H1 (cell line): ENCODE results near the gene PDE4D. TPM values are rescaled to one million over a fixed set of nuclear protein-coding genes. Genes with fewer than 3 reads are reported as not detected.

Source experiments
- CTCF ChIA-PET: fragments of 300-600 bp; sonication (Branson Sonifier 250); formaldehyde crosslinking; loops from one replicate; lab custom pipeline; 2021; ENCODE audit not compliant: partially characterized antibody; lab: Charles Lee
- POLR2A ChIA-PET: fragments of 300-600 bp; sonication (Branson Sonifier 250); formaldehyde crosslinking; loops from one replicate; lab custom pipeline; 2021; ENCODE audit warnings: inconsistent platforms; ENCODE audit not compliant: partially characterized antibody; lab: Charles Lee
- DNase-seq, 2 experiments: peaks; one replicate each; pipeline versions ENCODE4 v3.0.0 to v3.0.0-alpha.2; 2010 to 2022; ENCODE audit warnings: low spot score in 2 of 2, low read depth in 1 of 2, mixed read lengths in 1 of 2
- FAIRE-seq: peaks from 2 replicates; lab custom pipeline; 2011; peaks lifted over from hg19 to GRCh38; lab: Jason Lieb, UNC
- H2AFZ ChIP-seq: 2 replicates; pipeline ENCODE4 v1.8.1; 2012; ENCODE audit warnings: low read length, inconsistent platforms
- H2AK5ac ChIP-seq: 2 replicates; pipeline ENCODE4 v1.6.1; 2013; ENCODE audit warnings: low read depth, low read length
- H2BK120ac ChIP-seq: replicated peaks from 2 replicates; pipeline ENCODE3; 2013; ENCODE audit warnings: low read depth, low read length, inconsistent platforms
- H2BK12ac ChIP-seq: 2 replicates; pipeline ENCODE4 v1.6.1; 2013; ENCODE audit warnings: low read depth, low read length
- H2BK15ac ChIP-seq: 2 replicates; pipeline ENCODE4 v1.6.1; 2013; ENCODE audit warnings: low read length
- H2BK20ac ChIP-seq: 2 replicates; pipeline ENCODE4 v1.6.1; 2013; ENCODE audit warnings: low read length
- H2BK5ac ChIP-seq: 2 replicates; pipeline ENCODE4 v1.6.1; 2013; ENCODE audit warnings: low read depth, low read length
- H3K14ac ChIP-seq: 2 replicates; pipeline ENCODE4 v1.6.1; 2013; ENCODE audit warnings: inconsistent platforms; ENCODE audit not compliant: insufficient read length
- H3K18ac ChIP-seq: 2 replicates; pipeline ENCODE4 v1.6.1; 2013; ENCODE audit warnings: low read length; ENCODE audit errors: extremely low read depth
- H3K23ac ChIP-seq: 2 replicates; pipeline ENCODE4 v1.6.1; 2013; ENCODE audit warnings: inconsistent platforms; ENCODE audit not compliant: insufficient read length
- H3K23me2 ChIP-seq: 2 replicates; pipeline ENCODE4 v1.6.1; 2013; ENCODE audit warnings: low read depth, low read length
- H3K27ac ChIP-seq: 2 replicates; pipeline ENCODE4 v1.6.1; 2011; ENCODE audit warnings: low read depth, low read length, inconsistent platforms
- H3K27me3 ChIP-seq, 4 experiments: replicated peaks in 1 of 4; 1 replicate in 1 of 4; 2 replicates in 3 of 4; pipeline versions ENCODE4 v1.6.1 to v1.8.1; 2011 to 2013; ENCODE audit warnings: low read length in 3 of 4, mild to moderate bottlenecking in 3 of 4, inconsistent platforms in 2 of 4, mixed read lengths in 2 of 4, moderate library complexity in 1 of 4; ENCODE audit not compliant: control insufficient read depth in 3 of 4, insufficient read depth in 3 of 4; ENCODE audit errors: extremely low read depth in 1 of 4
- H3K36me3 ChIP-seq, 4 experiments: 2 replicates each; pipeline versions ENCODE4 v1.6.1 to v1.8.1; 2011 to 2013; ENCODE audit warnings: mild to moderate bottlenecking in 4 of 4, low read length in 3 of 4, moderate library complexity in 2 of 4, control low read depth in 1 of 4, inconsistent platforms in 1 of 4; ENCODE audit not compliant: insufficient read depth in 4 of 4, control insufficient read depth in 2 of 4
- H3K4ac ChIP-seq: replicated peaks from 2 replicates; pipeline ENCODE3; 2013; ENCODE audit warnings: low read length, low read depth, mixed read lengths, inconsistent platforms; ENCODE audit not compliant: insufficient read length
- H3K4me1 ChIP-seq, 4 experiments: replicated peaks in 1 of 4; 1 replicate in 1 of 4; 2 replicates in 3 of 4; pipeline versions ENCODE4 v1.6.1 to v1.8.1; 2011 to 2013; ENCODE audit warnings: low read length in 3 of 4, inconsistent platforms in 2 of 4, mixed read lengths in 1 of 4; ENCODE audit not compliant: insufficient read depth in 4 of 4, control insufficient read depth in 3 of 4
- H3K4me2 ChIP-seq, 2 experiments: 2 replicates each; pipeline versions ENCODE4 v1.6.1 to v1.8.1; 2011 to 2013; ENCODE audit warnings: low read depth in 2 of 2, low read length in 2 of 2, control low read depth in 1 of 2, inconsistent platforms in 1 of 2, mild to moderate bottlenecking in 1 of 2; ENCODE audit not compliant: insufficient read depth in 1 of 2
- H3K4me3 ChIP-seq, 4 experiments: fragments of 200-600, 300-600 bp in 1 of 4; sonication (generic), shearing (Covaris generic), sonication (Bioruptor Twin) in 1 of 4; 2 replicates each; pipeline versions ENCODE4 v1.5.1 to v1.8.1; 2011 to 2016; ENCODE audit warnings: low read length in 4 of 4, low read depth in 3 of 4, control low read depth in 2 of 4, inconsistent platforms in 2 of 4, mild to moderate bottlenecking in 2 of 4, mixed read lengths in 1 of 4, moderate library complexity in 1 of 4; ENCODE audit not compliant: insufficient read depth in 2 of 4; ENCODE audit errors: extremely low read depth in 1 of 4
- H3K56ac ChIP-seq: replicated peaks from 2 replicates; pipeline ENCODE3; 2013; ENCODE audit warnings: low read depth, mild to moderate bottlenecking, mixed read lengths, low read length, inconsistent platforms; ENCODE audit not compliant: insufficient read length
- H3K79me1 ChIP-seq: 2 replicates; pipeline ENCODE4 v1.6.1; 2013; ENCODE audit warnings: low read depth, low read length, control low read depth
- H3K79me2 ChIP-seq, 2 experiments: 2 replicates each; pipeline versions ENCODE4 v1.6.1 to v1.8.1; 2012 to 2013; ENCODE audit warnings: low read length in 2 of 2, mild to moderate bottlenecking in 2 of 2, inconsistent platforms in 1 of 2; ENCODE audit not compliant: insufficient read depth in 2 of 2, control insufficient read depth in 1 of 2
- H3K9ac ChIP-seq, 4 experiments: replicated peaks in 1 of 4; 1 replicate in 1 of 4; 2 replicates in 3 of 4; pipeline versions ENCODE4 v1.6.1 to v1.8.1; 2011 to 2013; ENCODE audit warnings: low read depth in 3 of 4, low read length in 3 of 4, control low read depth in 2 of 4, mild to moderate bottlenecking in 2 of 4, moderate library complexity in 2 of 4, inconsistent platforms in 1 of 4; ENCODE audit errors: extremely low read depth in 1 of 4
- H3K9me3 ChIP-seq, 2 experiments: 2 replicates each; pipeline versions ENCODE4 v1.6.1 to v1.8.1; 2012 to 2013; ENCODE audit warnings: mild to moderate bottlenecking in 2 of 2, moderate library complexity in 2 of 2, control low read depth in 1 of 2, inconsistent platforms in 1 of 2, low read depth in 1 of 2, low read length in 1 of 2, mixed read lengths in 1 of 2; ENCODE audit not compliant: insufficient read depth in 2 of 2
- H4K20me1 ChIP-seq, 2 experiments: replicated peaks in 1 of 2; 2 replicates each; pipeline versions ENCODE3 to v1.8.1; 2011 to 2013; ENCODE audit warnings: inconsistent platforms in 2 of 2, low read length in 2 of 2, mild to moderate bottlenecking in 1 of 2; ENCODE audit not compliant: insufficient read depth in 2 of 2, control insufficient read depth in 1 of 2
- H4K5ac ChIP-seq: 2 replicates; pipeline ENCODE4 v1.6.1; 2013; ENCODE audit warnings: low read length, low read depth, mixed read lengths, inconsistent platforms; ENCODE audit not compliant: insufficient read length
- H4K8ac ChIP-seq: 2 replicates; pipeline ENCODE4 v1.8.0; 2013; ENCODE audit warnings: mild to moderate bottlenecking, moderate library complexity, low read length, inconsistent platforms; ENCODE audit not compliant: insufficient read depth; ENCODE audit errors: extremely low read depth
- H4K91ac ChIP-seq: replicated peaks from 2 replicates; pipeline ENCODE3; 2013; ENCODE audit warnings: low read length, mixed read lengths, inconsistent platforms; ENCODE audit not compliant: insufficient read length
- ASH2L ChIP-seq: fragments of 200-600, 300-600 bp; sonication (generic); IDR thresholded peaks from one replicate; pipeline ENCODE4 v1.7.1; 2017; ENCODE audit warnings: low read length
- BRCA1 ChIP-seq: IDR thresholded peaks from 2 replicates; pipeline ENCODE4 v1.6.1; 2012; ENCODE audit warnings: low read depth, low read length, improper control_type of control experiment
- CHD2 ChIP-seq: IDR thresholded peaks from 2 replicates; pipeline ENCODE4 v1.6.1; 2012; ENCODE audit warnings: low read length, improper control_type of control experiment
- FOSL1 ChIP-seq: IDR thresholded peaks from 2 replicates; pipeline ENCODE4 v1.6.1; 2011; ENCODE audit warnings: mild to moderate bottlenecking, low read depth, low read length, moderate library complexity; ENCODE audit not compliant: insufficient read depth
- KDM1A ChIP-seq: fragments of 200-600, 300-600 bp; sonication (generic); IDR thresholded peaks from 2 replicates; pipeline ENCODE4 v1.7.1; 2016; ENCODE audit warnings: mild to moderate bottlenecking, low read length, borderline replicate concordance
- KDM4A ChIP-seq: IDR thresholded peaks from one replicate; pipeline ENCODE4 v1.7.1; 2012; ENCODE audit warnings: low read depth, mild to moderate bottlenecking, moderate library complexity, low read length, inconsistent platforms; ENCODE audit not compliant: severe bottlenecking
- MAFK ChIP-seq: IDR thresholded peaks from 2 replicates; pipeline ENCODE4 v1.6.1; 2012; ENCODE audit warnings: low read depth, mild to moderate bottlenecking, improper control_type of control experiment, low read length
- RAD21 ChIP-seq, 2 experiments: IDR thresholded peaks in 1 of 2; conservative IDR thresholded peaks in 1 of 2; 2 replicates each; pipeline ENCODE4 v1.6.1; 2011; ENCODE audit warnings: low read depth in 2 of 2, low read length in 2 of 2, improper control_type of control experiment in 1 of 2, inconsistent platforms in 1 of 2, mild to moderate bottlenecking in 1 of 2, moderate library complexity in 1 of 2
- RBBP5 ChIP-seq: IDR thresholded peaks from 2 replicates; pipeline ENCODE4 v1.7.1; 2012; ENCODE audit warnings: low read depth, mild to moderate bottlenecking, inconsistent platforms, low read length, moderate library complexity, borderline replicate concordance
- RNF2 ChIP-seq: fragments of 200-900, 300-1000 bp; sonication (generic); IDR thresholded peaks from 2 replicates; pipeline ENCODE4 v1.7.1; 2016; ENCODE audit warnings: borderline replicate concordance, low read depth, mild to moderate bottlenecking, antibody characterized with exemption, low read length; ENCODE audit not compliant: poor library complexity, severe bottlenecking; ENCODE audit errors: missing control alignments
- SP1 ChIP-seq: IDR thresholded peaks from 2 replicates; pipeline ENCODE4 v1.6.1; 2011; ENCODE audit warnings: low read depth, low read length
- TCF12 ChIP-seq: IDR thresholded peaks from 2 replicates; pipeline ENCODE4 v1.6.1; 2011; ENCODE audit warnings: low read depth, mild to moderate bottlenecking, low read length
- TEAD4 ChIP-seq: IDR thresholded peaks from 2 replicates; pipeline ENCODE4 v1.6.1; 2012; ENCODE audit warnings: low read depth, low read length, inconsistent platforms, mixed read lengths
- YY1 ChIP-seq: IDR thresholded peaks from 2 replicates; pipeline ENCODE4 v1.6.1; 2011; ENCODE audit warnings: low read depth, mild to moderate bottlenecking, low read length
- ZNF274 ChIP-seq: IDR thresholded peaks from 2 replicates; pipeline ENCODE4 v1.7.0; 2012; ENCODE audit warnings: low read length, borderline replicate concordance; ENCODE audit errors: extremely low read depth
- WGBS, 2 experiments: shearing (Covaris generic) in 1 of 2; methylation state at CpG; one replicate each; pipeline versions ENCODE4 v1.1.6 to v1.1.7; 2013 to 2015; ENCODE audit warnings: low lambda C conversion rate in 2 of 2, mixed read lengths in 2 of 2, inconsistent platforms in 1 of 2, low coverage in 1 of 2, missing lambda C conversion rate in 1 of 2; ENCODE audit not compliant: insufficient replicate concordance in 2 of 2, insufficient coverage in 1 of 2, insufficient read length in 1 of 2; ENCODE audit errors: extremely low coverage in 1 of 2, missing lambda C conversion rate in 1 of 2; 5-methylcytosine and 5-hydroxymethylcytosine counted together
- polyA plus RNA-seq, 7 experiments: library from polyadenylated mRNA; depleted of rRNA in 3 of 7; stranded (reverse) in 5 of 7; unstranded in 2 of 7; fragments of >200 nt in 5 of 7; fragments of 200-250 nt in 2 of 7; gene quantifications; 1 replicate in 5 of 7; 2 replicates in 1 of 7; 4 replicates in 1 of 7; pipeline versions ENCODE4 v1.2.1 to v1.2.3, GENCODE V29; 2011 to 2013; ENCODE audit warnings: missing spikeins in 2 of 7, mixed read lengths in 2 of 7
- total RNA-seq: library from RNA; stranded (reverse); fragmentation: NEBNext Ultra II Directional; extraction: Animal tissue kit (Norgen Biotek cat#: 25700); gene quantifications from 2 replicates; pipeline ENCODE4 v1.2.1, GENCODE V29; 2021

Gene PDE4D
- total and polyA plus RNA-seq, 2 of the 8 experiments (the other 6 are each of a cell fraction or from before 2014, with no cell fraction given) = 2.3 to 3.7 TPM

DNA sequence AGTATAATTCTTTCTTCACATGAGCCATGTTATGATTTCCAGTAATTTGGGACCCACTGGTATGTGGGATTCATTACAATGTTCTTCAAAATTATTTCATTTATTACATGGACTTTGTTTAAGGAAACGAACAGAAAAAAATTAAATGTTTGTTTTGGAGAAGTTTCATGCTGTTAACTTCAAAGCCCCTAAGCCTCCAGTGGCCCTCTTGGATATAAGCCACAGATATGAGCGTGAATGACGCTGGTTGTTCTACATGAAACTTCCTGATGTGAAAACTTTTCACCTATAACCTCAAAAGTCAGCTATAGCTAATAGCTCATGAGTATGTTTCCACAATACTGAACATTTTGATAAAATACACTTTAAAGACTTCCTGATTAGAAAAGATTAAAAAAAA lies 334.2 kb downstream of the PDE4D start:
- no peak overlapping the region for H3K14ac ChIP-seq
- 98% methylated on average over 3 of the region's 3 CpGs; no CpG with 5 or more reads in 1 of the 2 experiments for WGBS, 2 experiments

More for the DNA sequence above, 334.2 kb downstream of the PDE4D start:
- ChIA-PET POLR2A (interaction anchor here (1.0 kb wide), 1 partner anchor 24 kb away, joined by 3 read pairs; no protein-coding TSS in a partner anchor), CTCF (interaction anchor here (0.7 to 1.5 kb wide), 4 partner anchors 31 to 743 kb away, joined by 3 to 4 read pairs (median 3); no protein-coding TSS in a partner anchor)
- H3K18ac ChIP-seq = no peak overlapping the region
- no peak overlapping the region for H3K4me3 ChIP-seq
- no peak overlapping the region for H3K4ac ChIP-seq
- no peaks in the 10 kb centered on the region for H4K20me1 ChIP-seq
- no peak overlapping the region for H4K8ac ChIP-seq
- H2BK12ac ChIP-seq = no peak overlapping the region
- no peaks in the 10 kb centered on the region for H3K79me1 ChIP-seq
- DNase-seq (no peak), FAIRE-seq (no peak)
- H3K23ac ChIP-seq = no peak overlapping the region
- H2BK5ac ChIP-seq = no peak overlapping the region
- no peaks in the 10 kb centered on the region for H3K27me3 ChIP-seq
- no peaks in the 10 kb centered on the region for H3K9me3 ChIP-seq
- no peaks in the 10 kb centered on the region for H3K36me3 ChIP-seq
- H3K4me1 ChIP-seq = peaks cover 2 to 12% (median 7%) of the 10 kb centered on the region in 4 experiments; a peak in 6 of 7 replicates
- no peak overlapping the region for H2BK120ac ChIP-seq
- H3K56ac ChIP-seq = no peak overlapping the region
- no peak overlapping the region for H3K27ac ChIP-seq
- no peak overlapping the region for H3K9ac ChIP-seq
- H4K5ac ChIP-seq = no peak overlapping the region
- no peak overlapping the region for H2BK20ac ChIP-seq
- H2AK5ac ChIP-seq = no peak overlapping the region
- no peaks in the 10 kb centered on the region for H3K79me2 ChIP-seq
- no peak overlapping the region for H3K4me2 ChIP-seq
- no peak overlapping the region for H4K91ac ChIP-seq
- no peak overlapping the region for H2BK15ac ChIP-seq
- no peaks in the 10 kb centered on the region for H3K23me2 ChIP-seq
- TF ChIP-seq FOSL1 = no peak
- TF ChIP-seq YY1 = no peak
- TF ChIP-seq BRCA1 = no peak
- TF ChIP-seq SP1 = no peak
- no peak for TF ChIP-seq MAFK
- TF ChIP-seq ASH2L = no peak
- TF ChIP-seq RAD21 (IDR thresholded peaks at IDR 0.05 in 1 of 2, conservative IDR thresholded peaks at IDR 0.05 in 1 of 2; ENCODE audit: low read depth in 2 of 2, low read length in 2 of 2) = no peak
- TF ChIP-seq TEAD4 = no peak
- TF ChIP-seq KDM4A = no peak
- no peak for TF ChIP-seq TCF12
- TF ChIP-seq ZNF274 = no peak
- no peak for TF ChIP-seq RBBP5
- TF ChIP-seq KDM1A = no peak
- TF ChIP-seq RNF2 = no peak
- TF ChIP-seq CHD2 = no peak
- H2AFZ ChIP-seq = no peak overlapping the region
